Osteoblast (primary cell): ENCODE measurements around the gene CCL22. TPM values are rescaled to one million over a fixed set of nuclear protein-coding genes. Genes with fewer than 3 reads are reported as not detected.

Experiments used
- DNase-seq: peaks from one replicate; pipeline ENCODE4 v3.0.0; 2011; ENCODE audit warnings: low spot score, mixed read lengths; ENCODE audit not compliant: insufficient read length; ENCODE audit errors: missing footprints
- H2AFZ ChIP-seq: 2 replicates; pipeline ENCODE4 v1.6.0; 2011; ENCODE audit warnings: mild to moderate bottlenecking, low read length
- H3K27ac ChIP-seq: 2 replicates; pipeline ENCODE4 v1.5.1; 2011; ENCODE audit warnings: mild to moderate bottlenecking, low read depth, low read length, moderate library complexity
- H3K27me3 ChIP-seq: 2 replicates; pipeline ENCODE4 v1.6.0; 2012; ENCODE audit warnings: mild to moderate bottlenecking, control low read depth, inconsistent platforms, low read length, moderate library complexity; ENCODE audit not compliant: insufficient read depth
- H3K36me3 ChIP-seq: 2 replicates; pipeline ENCODE4 v1.5.1; 2011; ENCODE audit warnings: mild to moderate bottlenecking, low read length, control low read depth, moderate library complexity; ENCODE audit not compliant: insufficient read depth
- H3K4me1 ChIP-seq: 2 replicates; pipeline ENCODE4 v1.5.1; 2011; ENCODE audit warnings: mild to moderate bottlenecking, low read length, control low read depth, moderate library complexity; ENCODE audit not compliant: insufficient read depth
- H3K4me2 ChIP-seq: 2 replicates; pipeline ENCODE4 v1.6.0; 2011; ENCODE audit warnings: mild to moderate bottlenecking, low read length; ENCODE audit not compliant: insufficient read depth
- H3K4me3 ChIP-seq: fragments of 200-600 bp; sonication (generic); 3 replicates; pipeline ENCODE4 v1.5.1; 2012; ENCODE audit warnings: mild to moderate bottlenecking, low read length, inconsistent platforms; ENCODE audit not compliant: insufficient read depth
- H3K79me2 ChIP-seq: 2 replicates; pipeline ENCODE4 v1.6.0; 2012; ENCODE audit warnings: mild to moderate bottlenecking, low read length, control low read depth, inconsistent platforms; ENCODE audit not compliant: insufficient read depth
- H3K9me3 ChIP-seq: 2 replicates; pipeline ENCODE4 v1.5.1; 2011; ENCODE audit warnings: low read depth, low read length, control low read depth
- H4K20me1 ChIP-seq: 2 replicates; pipeline ENCODE4 v1.6.0; 2012; ENCODE audit warnings: mild to moderate bottlenecking, low read length, control low read depth; ENCODE audit not compliant: insufficient read depth
- total RNA-seq: library from RNA; depleted of rRNA; stranded (reverse); fragments of >200 nt; gene quantifications from 2 replicates; pipeline ENCODE4 v1.2.3, GENCODE V29; 2012
- TF ChIP-seq, protein P1 (sequence below): IDR thresholded peaks from 2 replicates; pipeline ENCODE4 v1.5.1; 2011; ENCODE audit warnings: mild to moderate bottlenecking, low read depth, low read length, moderate library complexity; ENCODE audit errors: extremely low read depth

CCL22 gene
- total RNA-seq, 1 donor = not detected

DNA sequence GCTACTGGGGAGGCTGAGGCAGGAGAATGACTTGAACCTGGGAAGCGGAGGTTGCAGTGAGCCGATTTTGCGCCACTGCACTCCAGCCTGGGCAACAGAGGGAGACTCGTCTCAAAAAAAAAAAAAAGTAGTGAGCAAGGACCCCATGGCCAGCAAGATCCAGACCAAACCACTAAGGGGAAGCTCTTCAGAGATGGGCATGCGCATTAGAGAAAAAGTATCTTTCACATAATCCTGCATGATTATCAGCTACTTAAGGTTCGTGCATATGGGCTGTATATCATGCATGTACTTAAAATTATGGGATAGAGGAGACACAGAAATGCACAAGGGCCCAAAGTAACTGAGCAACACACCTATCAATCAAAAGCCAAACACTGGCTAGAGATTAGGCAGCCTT is 10.7 kb upstream of the CCL22 start:
- Histone ChIP-seq H2AFZ (no peak overlapping the region), H3K4me2 (no peak overlapping the region), H3K79me2 (no peaks in the 10 kb centered on the region), H3K27ac (no peak overlapping the region), H4K20me1 (no peaks in the 10 kb centered on the region), H3K4me1 (no peaks in the 10 kb centered on the region), H3K9me3 (no peaks in the 10 kb centered on the region), H3K27me3 (peaks cover 35% of the 10 kb centered on the region), H3K4me3 (no peak overlapping the region), H3K36me3 (no peaks in the 10 kb centered on the region)
- no peak for DNase-seq
- TF ChIP-seq, protein P1, sequence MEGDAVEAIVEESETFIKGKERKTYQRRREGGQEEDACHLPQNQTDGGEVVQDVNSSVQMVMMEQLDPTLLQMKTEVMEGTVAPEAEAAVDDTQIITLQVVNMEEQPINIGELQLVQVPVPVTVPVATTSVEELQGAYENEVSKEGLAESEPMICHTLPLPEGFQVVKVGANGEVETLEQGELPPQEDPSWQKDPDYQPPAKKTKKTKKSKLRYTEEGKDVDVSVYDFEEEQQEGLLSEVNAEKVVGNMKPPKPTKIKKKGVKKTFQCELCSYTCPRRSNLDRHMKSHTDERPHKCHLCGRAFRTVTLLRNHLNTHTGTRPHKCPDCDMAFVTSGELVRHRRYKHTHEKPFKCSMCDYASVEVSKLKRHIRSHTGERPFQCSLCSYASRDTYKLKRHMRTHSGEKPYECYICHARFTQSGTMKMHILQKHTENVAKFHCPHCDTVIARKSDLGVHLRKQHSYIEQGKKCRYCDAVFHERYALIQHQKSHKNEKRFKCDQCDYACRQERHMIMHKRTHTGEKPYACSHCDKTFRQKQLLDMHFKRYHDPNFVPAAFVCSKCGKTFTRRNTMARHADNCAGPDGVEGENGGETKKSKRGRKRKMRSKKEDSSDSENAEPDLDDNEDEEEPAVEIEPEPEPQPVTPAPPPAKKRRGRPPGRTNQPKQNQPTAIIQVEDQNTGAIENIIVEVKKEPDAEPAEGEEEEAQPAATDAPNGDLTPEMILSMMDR = no peak

DNA sequence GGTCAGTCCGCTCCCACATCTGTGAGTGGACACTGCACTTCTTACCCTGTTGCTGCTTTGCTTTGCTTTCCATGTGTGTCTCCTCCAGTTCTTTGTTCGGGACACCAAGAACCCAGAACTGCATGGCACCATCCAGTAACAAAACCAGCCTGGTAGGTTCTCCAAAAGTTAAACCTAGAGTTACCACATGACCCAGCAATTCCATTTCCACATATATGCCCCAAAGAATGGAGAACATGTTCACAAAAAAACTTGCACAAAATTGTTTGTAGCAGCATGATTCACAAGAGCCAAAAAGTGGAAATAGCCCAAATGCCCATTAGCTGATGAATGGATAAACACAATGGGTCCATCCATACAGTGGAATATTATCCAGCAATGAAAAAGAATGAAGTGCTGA is 10.3 kb upstream of the CCL22 start:
- no peak overlapping the region for H2AFZ ChIP-seq
- DNase-seq = no peak
- no peaks in the 10 kb centered on the region for H3K4me1 ChIP-seq
- no peaks in the 10 kb centered on the region for H3K9me3 ChIP-seq
- no peak overlapping the region for H3K4me2 ChIP-seq
- no peaks in the 10 kb centered on the region for H3K36me3 ChIP-seq
- H4K20me1 ChIP-seq = no peaks in the 10 kb centered on the region
- no peak overlapping the region for H3K4me3 ChIP-seq
- no peak overlapping the region for H3K27ac ChIP-seq
- peaks cover 32% of the 10 kb centered on the region for H3K27me3 ChIP-seq
- H3K79me2 ChIP-seq = no peaks in the 10 kb centered on the region
- TF ChIP-seq, protein P1 = no peak

DNA sequence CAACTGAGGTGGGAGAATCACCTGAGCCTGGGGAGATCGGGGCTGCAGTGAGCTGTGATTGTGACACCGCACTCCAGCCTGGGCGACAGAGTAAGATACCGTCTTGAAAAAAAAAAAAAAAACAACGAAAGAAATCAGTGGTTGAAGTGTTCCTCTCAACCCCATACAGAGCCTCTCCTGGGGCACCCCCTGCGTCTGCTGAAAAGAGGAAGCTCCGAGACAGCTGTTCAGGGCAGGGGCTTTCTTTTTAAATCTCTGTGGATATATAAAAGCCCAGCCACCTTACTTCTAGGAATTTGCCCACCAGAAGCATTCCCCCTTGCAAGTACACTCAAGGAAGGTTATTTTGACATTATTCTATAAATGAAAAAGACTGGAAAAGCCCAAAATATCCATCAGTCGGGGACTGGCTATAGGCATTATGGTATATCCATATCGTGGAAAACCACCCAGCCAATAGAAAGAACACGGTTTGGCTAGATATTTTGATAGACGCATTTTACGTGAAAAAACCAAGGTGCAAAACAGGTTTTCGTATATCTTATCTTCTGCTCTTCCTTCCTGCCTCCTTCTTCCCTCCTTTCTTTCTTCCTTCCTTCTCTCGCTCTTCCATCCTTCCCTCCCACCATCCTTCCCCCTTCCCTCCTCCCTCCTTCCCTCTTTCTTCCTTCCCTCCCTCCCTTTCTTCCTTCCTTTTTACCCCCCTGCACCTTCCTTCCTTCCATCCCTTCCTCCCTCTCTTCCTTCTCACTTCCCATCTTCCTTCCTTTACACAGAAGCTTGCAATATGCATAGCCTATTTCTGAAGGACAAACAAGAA is 9.2 kb upstream of the CCL22 start:
- Histone ChIP-seq H3K27me3 (peaks cover 23% of the 10 kb centered on the region), H3K27ac (no peak overlapping the region), H3K36me3 (no peaks in the 10 kb centered on the region), H2AFZ (no peak overlapping the region), H3K9me3 (no peaks in the 10 kb centered on the region), H3K4me1 (no peaks in the 10 kb centered on the region), H4K20me1 (no peaks in the 10 kb centered on the region), H3K4me2 (no peak overlapping the region), H3K4me3 (no peak overlapping the region), H3K79me2 (no peaks in the 10 kb centered on the region)
- DNase-seq = no peak
- TF ChIP-seq, protein P1 = no peak

DNA sequence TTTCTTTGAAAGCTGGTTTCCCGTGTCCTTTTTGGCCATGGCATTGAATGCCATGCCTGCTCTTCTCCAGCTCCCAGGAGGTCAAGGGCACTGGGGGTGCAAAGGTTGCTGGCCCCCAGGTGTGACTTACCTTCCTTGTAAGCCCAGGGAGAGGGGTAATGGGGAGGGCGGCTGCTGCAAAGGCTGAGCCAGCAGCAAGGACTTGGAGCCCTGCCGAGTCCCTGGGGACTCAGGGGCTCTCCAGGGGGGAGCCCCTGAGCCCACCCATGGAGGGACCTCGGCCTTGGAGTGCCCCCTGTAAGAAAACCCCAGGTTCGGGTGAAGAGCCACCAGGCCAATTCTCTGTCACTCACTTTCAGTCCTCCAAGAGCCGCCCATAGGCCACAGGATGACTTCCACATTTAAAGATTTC is 5.9 kb upstream of the CCL22 start:
- H3K4me2 ChIP-seq = no peak overlapping the region
- H3K9me3 ChIP-seq = no peaks in the 10 kb centered on the region
- no peak for DNase-seq
- no peak overlapping the region for H3K4me3 ChIP-seq
- H4K20me1 ChIP-seq = no peaks in the 10 kb centered on the region
- H3K36me3 ChIP-seq = no peaks in the 10 kb centered on the region
- no peak overlapping the region for H3K27ac ChIP-seq
- TF ChIP-seq, protein P1 = no peak
- no peak overlapping the region for H2AFZ ChIP-seq
- peaks cover 26% of the 10 kb centered on the region for H3K27me3 ChIP-seq
- no peaks in the 10 kb centered on the region for H3K4me1 ChIP-seq
- no peaks in the 10 kb centered on the region for H3K79me2 ChIP-seq
